Stimulated activated CD4-positive, alpha-beta T cell treated with anti-CD3 and anti-CD28 coated beads, Interleukin-2, amount 100 ng/mL, for 24 hours (primary cell): ENCODE data around the gene BAG5.

Experiments
- DNase-seq, 2 donors: peaks; one replicate each; pipeline ENCODE4 v3.0.0-alpha.2; 2020

BAG5 gene

DNA sequence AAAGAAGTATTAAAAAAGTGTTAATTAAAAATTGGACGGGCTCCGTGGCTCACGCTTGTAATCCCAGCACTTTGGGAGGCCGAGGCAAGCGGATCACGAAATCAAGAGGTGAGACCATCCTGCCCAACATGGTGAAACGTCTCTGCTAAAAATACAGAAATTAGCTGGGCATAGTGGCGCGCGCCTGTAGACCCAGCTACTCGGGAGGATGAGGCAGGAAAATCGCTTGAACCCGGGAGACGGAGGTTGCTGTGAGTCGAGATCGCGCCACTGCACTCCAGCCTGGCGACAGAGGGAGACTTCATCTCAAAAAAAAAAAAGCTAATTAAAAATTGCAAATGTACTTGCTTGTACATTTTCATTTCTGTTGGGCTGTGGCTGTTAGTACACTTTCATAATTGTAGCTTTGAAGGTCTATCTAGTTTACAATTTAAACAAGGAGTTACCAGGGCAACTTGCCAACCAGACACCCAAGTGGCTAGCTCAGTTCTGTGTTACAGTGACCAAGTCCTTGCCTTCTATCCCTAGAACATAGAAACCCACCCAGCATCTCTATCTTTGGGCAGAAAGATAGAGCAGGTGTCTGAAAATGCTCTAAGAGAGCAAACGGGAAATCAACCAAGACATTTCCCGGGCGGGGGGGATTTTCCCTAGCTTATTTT, 1.5 kb upstream of the BAG5 start:
- DNase-seq: no peak

DNA sequence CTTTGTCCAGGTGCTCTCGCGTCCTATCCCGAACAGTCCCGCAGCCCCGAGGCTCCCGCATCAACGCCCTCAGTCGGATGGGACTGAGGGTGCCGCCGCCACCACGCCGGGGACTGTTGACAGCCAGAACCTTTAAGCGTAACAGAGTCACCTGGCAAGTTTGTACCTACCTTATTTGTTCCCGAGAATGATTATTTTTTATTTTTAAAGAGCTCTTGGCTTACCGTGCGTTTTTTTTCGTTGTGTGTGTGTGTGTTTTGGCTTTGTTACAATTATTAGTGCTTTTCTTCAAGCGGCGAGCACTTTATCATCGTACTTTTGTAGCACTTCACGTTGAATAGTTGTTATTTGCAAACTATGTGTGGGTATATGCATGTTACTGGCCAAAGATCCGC, 766 bp upstream of the BAG5 start:
- no peak for DNase-seq

DNA sequence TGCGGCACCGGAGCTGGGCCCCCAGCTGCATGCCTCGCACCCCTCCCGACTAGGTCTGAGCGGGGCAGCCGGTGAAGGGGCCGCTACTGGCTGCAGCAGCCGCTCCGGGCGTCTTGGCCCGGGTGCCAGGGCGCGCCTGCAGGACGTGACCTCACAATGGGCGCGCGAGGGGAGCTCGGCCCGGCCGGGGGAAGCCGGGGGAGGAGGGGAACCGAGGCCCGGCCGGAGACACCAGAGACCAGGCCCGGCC, 353 bp downstream of the BAG5 start:
- no peak for DNase-seq

GRCh38 chr14:103561381-103562178, 877 bp downstream of the BAG5 start:
- peak; percentile 55 to 56 for DNase-seq

- DNase-seq: no peak
Observed at GRCh38 chr14:103560691-103561090, 1.8 kb downstream of the BAG5 start.

GRCh38 chr14:103559766-103560165, 2.7 kb downstream of the BAG5 start:
- DNase-seq: no peak

GRCh38 chr14:103558071-103558882, 4.2 kb downstream of the BAG5 start:
- no peak for DNase-seq

DNA sequence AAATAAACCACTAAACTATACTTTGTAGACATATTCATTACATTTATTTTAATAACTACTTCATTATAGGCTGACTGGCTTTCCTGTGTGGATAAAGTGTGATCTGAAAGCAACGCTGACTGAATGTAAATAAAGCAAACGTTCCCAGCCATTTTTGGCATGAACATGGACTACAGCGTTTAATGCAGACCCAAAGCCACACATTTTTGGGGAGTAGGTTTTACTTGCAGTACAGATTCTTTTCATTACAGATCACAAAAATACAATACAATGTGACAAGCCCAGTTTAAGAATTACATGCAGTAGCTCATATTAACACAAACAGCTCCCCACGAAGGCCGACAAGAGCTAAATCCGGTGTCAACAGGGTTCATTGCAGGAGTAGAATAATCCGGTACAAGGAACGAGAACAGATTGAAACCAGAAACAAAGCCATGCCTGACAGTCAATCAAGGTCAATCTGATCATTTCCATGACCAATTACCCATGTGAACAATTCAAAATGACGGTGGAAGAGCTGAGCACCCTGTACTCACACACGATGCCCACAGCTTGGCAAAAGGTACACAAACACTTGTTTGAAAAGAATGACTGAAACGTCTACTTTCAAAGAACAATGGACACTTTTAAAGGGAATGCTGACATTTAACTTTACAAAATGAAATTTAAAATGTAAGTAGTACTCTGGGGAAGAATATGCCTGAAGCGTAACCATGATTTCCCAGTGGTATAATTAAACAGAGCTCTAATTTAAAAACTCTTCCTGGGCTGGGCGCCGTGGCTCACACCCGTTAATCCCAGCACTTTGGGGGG, 5.3 kb downstream of the BAG5 start:
- DNase-seq: no peak

DNA sequence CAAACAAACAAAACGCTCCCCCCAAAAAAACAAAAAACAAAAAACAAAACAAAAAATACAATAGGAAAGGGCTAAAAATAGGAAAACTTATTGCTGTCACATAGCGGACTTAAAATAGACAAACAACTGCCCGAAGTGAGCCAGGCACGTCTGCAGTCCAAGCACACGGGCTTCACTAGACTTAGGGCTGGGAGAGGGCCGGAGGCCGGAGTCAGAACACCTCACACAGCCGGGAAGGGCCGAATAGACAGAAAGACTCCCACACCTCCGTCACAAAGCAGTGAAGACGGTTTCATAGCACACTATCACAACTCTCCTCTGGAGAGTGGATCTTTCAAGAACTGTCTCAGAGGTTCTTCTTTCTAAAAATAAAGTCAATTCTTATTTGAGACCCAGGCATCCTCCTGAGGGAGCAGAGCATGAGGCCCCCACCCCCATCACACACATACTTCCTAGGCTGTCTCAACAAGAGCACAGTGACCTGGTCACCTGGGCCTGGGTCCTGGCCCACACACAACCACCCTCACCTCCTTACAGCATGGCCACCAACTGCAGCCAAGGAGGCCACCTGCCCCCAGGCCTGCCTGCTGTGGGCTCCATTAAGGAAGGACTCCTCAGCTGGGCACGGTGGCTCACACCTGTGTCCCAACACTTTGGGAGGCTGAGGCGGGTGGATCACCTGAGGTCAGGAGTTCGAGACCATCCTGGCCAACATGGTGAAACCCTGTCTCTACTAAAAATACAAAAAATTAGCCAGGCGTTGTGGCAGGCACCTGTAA, 6.7 kb downstream of the BAG5 start:
- DNase-seq: no peak

DNA sequence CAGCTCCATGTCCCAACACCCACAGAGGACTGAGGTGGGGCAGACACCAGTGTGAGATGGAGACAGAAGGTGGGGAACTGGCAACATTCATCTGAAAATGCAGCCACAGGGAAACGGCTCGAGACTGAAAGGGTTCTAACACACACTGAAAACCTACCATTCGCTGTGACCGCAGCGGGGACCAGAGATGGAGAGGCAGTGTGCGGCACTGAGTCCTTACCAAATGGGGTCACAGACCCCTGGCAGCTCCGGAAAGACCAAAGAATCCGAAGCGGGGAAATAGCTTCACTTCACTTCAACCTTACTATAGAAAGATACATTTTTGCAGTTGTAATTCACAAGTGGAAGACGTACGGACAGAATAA, 9.6 kb downstream of the BAG5 start:
- no peak for DNase-seq

DNA sequence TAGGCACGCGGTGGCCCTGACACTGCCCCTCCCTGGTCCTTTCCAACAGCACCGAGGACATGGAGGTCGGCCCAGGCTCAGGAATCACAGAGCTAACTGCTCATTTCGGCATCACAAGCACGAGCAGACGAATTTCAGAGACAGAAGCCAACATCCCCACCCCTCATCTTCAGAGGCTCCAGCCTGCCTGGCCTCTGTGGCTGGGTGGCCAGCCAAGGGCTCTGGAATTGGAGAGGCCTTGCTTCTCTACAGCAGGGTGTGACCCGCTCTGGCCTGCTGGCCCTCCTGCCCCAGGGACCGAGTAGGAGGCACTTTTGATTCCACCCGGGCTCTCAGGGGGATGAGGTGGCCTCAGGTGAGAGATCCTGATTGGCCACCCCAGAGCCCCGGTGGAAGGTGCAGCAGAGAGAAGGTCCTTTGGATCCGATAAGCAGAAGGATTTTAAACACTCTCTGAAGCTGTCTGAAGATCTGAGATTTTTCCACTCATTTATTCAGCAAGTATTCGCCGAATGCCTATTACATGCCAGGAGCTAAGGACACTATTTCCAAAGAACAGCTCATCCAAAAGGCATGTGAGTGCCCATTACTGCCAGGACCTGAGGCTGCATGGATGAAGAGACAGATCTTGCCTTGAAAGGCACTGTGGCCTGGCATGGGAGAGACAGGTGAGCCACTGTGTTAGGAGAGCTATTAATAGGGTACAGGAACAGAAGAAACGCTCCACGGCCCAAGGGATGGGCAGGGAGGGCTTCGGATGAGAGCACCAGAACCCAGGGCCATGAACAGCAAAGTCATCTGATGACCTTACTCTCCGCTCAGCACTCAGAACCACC, 10.2 kb downstream of the BAG5 start:
- DNase-seq: no peak

- DNase-seq: no peak
Observed at GRCh38 chr14:103551338-103551762, 11.1 kb downstream of the BAG5 start.

DNA sequence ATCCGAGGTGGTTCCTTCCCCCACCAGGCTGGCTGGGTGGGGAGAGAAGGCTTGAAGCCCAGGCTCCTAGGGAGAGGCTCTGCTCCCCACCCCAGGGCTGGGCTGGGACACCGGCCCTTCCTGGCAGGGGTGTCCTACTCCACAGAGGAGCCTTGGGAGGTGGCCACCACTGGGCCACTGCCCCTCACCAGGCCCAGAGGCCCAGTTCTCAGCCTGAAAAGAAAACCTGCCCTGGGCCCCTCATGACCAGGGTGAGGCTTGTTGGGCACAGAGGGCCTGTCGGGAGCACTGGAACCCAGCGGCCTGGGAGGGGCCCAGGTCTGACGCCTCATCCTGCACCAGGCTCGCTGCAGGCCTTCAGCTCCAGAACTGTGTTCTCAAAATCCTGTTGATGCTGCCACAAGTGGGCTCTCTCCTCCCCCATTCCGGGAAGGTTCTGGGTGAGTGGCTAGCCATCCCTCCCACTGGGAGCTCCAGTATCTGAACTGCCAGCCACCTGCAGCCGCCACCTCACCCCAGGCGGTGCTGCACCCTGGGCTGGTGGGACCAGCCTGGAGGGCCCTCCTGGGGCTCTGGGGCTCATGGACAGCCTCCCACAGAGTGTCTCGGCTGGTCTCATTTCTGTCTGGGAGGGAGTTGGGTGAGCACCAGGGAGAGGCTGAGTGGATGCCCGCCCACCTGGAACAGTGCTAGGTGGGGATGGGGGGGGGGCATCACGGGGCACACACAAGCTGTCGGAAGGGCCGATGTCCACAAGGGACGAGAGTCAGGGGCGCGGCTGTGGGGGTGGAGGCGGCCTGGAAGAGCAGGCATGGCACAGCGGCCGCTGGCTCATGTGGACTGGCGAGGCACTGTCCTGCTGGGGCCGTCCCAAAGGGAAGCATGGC, 11.8 kb downstream of the BAG5 start:
- DNase-seq: no peak

GRCh38 chr14:103549361-103550311, 12.8 kb downstream of the BAG5 start:
- DNase-seq: no peak

DNA sequence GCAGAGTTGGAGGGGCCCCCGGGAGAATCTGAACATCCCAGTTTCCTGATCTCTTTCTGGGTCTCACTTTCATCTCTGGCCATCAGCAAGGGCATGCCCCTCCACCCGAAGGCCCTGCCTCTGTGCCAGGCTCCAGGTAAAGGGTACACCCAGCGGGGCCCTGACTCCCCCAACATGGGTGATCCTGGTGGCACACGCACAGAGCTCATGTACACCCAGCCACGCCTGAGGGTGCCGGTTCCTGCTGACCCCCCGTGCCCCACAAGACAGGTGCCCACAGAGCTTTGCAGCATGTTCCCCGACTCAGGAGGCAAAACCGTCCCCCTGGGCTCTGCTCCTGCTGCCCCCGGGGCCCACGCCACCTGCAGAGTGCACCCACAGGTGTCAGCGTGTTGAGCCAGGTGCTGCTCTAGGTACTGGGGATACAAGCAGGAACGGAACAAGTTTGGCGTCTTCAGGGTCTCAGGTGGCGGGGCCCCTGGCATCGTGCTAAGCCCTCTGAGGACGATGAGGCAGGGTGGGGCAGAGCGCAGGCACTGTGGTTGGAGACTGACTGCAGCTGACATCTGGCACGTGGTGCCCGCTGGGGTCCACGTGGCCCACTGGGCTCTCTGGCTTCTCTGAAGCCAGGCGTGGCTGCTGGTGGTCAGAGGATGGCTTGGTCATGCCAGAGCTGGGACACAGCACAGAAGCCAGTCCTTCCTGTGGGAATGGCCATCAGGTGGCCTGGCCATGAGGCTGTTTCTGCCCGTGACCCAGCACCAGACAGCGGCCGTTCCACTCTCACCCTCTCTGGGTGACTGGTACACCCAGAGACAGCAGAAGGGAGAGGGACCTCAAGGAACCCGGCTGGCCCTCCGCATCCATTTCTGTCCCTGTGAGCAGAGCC, 13.8 kb downstream of the BAG5 start:
- DNase-seq: no peak

- DNase-seq: no peak
Observed at GRCh38 chr14:103547941-103548462, 14.5 kb downstream of the BAG5 start.

- no peak for DNase-seq
Observed at GRCh38 chr14:103547455-103547940, 15.0 kb downstream of the BAG5 start.
